Myocyte (in vitro differentiated cells): Measurements from ENCODE around the gene SMIM44. TPM values are rescaled to one million over a fixed set of nuclear protein-coding genes. Genes with fewer than 3 reads are reported as not detected.
"Not testable (repeated sequence)": the region's sequence is repeated elsewhere in the genome, so short reads cannot be mapped to it uniquely, and the experiment has no call there.

Source experiments
- DNase-seq: peaks from one replicate; pipeline ENCODE4 v3.0.0-alpha.2; 2012; ENCODE audit warnings: low read depth
- total RNA-seq: library from RNA; depleted of rRNA; stranded (reverse); fragments of >200 nt; gene quantifications from 2 replicates; pipeline ENCODE4 v1.2.3, GENCODE V29; 2014

The SMIM44 gene
- total RNA-seq, 1 donor from 2014 or later: not detected

DNA sequence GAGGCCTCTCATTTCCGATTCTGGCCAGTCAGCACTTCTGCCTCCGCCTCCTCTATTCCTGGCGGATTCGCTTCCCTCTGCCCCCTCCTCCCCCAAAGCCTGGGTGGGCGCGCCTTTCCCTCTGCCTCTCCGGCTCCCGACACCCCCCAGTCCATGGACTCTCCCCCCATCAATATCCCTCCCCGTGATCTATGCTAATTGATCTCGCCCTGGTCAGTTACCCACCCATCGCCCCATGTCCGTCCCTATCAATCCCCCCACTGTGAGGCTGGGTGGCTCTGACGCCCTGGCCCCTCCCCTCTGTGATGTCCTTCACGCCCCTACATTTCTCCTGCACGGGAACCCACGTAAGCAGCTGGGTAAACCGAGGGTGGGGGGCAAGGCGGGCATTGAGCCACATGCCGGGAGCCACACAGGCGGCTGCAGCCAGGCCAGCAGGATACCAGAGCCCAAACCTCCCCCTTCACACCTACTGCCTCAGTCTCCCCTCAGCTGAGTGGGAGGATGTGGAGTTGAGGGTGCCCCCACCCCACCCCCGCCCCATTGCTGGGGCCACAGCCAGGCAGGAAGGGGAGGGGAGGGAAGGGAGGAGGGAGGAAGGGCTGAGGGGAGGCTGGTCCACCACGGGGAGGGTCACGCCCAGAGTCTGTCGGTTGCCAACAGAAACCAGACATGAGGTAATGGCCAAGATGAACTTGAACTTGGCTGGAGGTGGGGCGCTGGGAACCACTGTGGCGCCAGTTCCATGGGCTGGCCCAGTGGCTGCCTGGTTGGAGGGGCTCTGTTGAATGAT lies 24.0 kb downstream of the SMIM44 start:
- peak; percentile 78 for DNase-seq

- peak; percentile 69 for DNase-seq
These were observed 24.8 kb downstream of the SMIM44 start for GRCh38 chr19:3458229-3459088.

GRCh38 chr19:3457528-3458228 lies 25.6 kb downstream of the SMIM44 start:
- no peak for DNase-seq

DNA sequence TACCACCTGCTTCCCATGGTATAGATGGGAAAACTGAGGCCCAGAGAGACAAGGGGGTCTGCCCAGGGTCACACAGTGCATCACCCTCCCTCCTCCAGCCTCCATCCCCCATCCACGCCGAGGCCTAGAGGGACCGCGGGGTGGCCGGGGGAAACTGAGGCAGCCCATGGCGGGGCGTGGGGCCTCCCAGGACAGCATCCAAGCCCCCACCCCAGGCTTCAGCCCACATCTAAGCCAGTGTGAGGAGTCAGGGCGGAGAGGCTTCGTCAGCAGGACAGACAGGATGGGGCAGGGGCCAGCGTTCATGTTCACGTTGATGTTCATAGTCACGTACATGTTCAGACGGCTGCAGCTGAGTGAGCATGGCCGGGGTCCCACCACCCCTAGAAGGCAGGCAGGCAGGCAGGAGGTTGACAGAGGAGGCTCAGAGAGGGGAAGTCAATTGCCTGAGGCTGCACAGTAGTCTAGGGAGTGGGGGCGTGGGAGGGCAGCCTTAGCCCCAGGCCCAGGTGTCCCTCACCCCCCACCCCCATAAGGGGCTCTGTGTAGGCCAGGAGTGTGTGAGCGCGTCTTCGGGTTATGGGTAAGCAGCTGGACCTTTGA lies 26.2 kb downstream of the SMIM44 start:
- no peak for DNase-seq

- DNase-seq: no peak
These were observed 27.2 kb downstream of the SMIM44 start for GRCh38 chr19:3455960-3456601.

GRCh38 chr19:3455393-3455955 lies 27.8 kb downstream of the SMIM44 start:
- DNase-seq: no peak

DNA sequence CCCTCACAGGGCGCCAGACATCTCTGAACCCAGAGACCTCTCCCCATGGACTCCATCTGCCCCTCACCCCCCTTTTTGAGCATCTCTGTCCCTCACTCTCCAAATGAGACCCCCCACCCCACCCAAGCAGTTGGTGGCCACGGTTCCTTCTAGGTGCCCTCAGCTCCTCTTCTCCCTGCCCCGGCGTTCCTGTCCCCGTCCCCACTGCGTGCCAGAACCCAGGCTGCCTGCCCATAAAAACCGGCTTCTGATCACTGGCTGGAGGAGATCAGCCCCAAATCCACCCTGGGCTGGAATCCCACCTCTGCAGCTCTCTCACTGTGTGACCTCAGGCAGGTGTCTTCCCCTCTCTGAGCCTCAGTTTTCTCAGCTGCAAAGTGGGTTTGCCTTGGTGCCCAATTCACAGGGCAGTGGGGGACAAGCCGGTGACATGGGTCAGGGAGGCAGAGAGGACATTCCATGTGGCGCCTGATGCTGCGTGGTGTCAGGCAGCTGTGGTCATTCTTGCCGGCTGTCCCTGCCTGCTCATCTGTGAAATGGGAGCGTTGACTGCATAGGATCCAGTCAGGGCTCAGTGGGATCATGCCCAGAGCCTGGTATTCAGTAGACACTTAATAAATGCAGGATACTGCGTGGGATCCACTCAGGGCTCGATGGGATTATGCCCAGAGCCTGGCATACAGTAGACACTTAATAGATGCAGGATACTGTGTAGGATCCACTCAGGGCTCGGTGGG lies 28.4 kb downstream of the SMIM44 start:
- no peak for DNase-seq

GRCh38 chr19:3453840-3454239 lies 29.4 kb downstream of the SMIM44 start:
- DNase-seq: no peak

DNA sequence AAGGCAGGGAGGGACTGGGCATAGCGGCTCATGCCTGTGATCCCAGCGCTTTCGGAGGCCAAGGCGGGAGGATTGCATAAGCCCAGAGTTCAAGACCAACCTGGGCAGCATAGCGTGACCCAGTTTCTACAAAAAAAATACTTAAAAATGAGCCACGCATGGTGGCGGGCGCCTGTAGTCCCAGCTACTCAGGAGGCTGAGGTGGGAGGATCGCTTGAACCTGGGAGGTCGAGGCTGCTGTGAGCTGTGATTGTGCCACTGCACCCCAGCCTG lies 30.4 kb downstream of the SMIM44 start:
- DNase-seq: not testable (repeated sequence)

DNA sequence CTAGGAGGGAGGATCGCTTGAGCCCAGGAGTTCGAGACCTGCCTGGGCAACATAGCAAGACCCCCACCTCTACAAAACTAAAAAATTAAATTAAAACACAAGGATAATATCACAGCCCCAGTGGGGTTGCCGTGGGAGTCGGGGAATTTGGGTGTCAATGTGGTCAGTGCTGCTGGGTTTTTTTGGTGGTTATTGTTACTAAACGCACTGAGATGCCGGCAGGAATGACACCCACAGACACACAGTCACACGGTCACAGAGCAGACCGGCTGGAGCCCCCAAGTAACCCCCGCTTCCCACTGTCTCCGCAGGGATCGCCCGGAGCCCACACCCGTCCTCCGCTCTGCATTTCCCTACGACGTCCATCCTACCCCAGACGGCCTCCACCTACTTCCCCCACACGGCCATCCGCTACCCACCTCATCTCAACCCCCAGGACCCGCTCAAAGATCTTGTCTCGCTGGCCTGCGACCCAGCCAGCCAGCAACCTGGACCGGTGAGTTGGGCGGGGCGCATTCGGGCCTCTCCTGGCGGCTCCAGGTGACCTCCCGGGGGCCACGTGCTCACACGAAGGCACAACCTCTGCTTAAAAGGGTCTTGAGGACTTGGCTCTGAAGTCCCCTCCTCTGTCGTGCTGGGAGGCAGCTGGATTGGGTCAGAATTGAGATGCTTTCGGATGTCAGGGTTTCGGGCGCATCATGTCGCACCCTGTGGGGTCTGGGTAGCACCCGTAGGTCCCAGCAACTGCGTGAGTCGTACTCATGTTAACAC lies 30.9 kb downstream of the SMIM44 start:
- DNase-seq: no peak

- DNase-seq: peak; percentile 39
These were observed 31.8 kb downstream of the SMIM44 start for GRCh38 chr19:3451451-3451866.

- peak; percentile 95 for DNase-seq
These were observed 32.3 kb downstream of the SMIM44 start for GRCh38 chr19:3450796-3451411.

GRCh38 chr19:3448616-3449334 lies 34.5 kb downstream of the SMIM44 start:
- DNase-seq: no peak

DNA sequence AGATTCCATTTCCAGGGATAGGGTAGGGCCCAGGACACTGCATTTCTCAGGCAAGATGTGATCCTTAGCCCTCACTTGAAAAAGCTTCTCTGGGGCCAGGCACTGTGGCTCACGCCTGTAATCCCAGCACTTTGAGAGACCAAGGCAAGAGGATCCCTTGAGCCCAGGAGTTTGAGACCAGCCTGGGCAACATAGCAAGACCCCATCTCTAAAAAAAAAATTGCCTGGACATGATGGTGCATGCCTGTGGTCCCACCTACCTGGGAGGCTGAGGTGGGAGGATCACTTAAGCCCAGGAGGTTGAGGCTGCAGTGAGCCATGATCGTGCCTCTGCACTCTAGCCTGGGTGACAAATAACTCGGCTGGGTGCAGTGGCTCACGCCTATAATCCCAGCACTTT lies 36.6 kb downstream of the SMIM44 start:
- DNase-seq: not testable (repeated sequence)

GRCh38 chr19:3444695-3445234 lies 38.5 kb downstream of the SMIM44 start:
- DNase-seq: no peak

DNA sequence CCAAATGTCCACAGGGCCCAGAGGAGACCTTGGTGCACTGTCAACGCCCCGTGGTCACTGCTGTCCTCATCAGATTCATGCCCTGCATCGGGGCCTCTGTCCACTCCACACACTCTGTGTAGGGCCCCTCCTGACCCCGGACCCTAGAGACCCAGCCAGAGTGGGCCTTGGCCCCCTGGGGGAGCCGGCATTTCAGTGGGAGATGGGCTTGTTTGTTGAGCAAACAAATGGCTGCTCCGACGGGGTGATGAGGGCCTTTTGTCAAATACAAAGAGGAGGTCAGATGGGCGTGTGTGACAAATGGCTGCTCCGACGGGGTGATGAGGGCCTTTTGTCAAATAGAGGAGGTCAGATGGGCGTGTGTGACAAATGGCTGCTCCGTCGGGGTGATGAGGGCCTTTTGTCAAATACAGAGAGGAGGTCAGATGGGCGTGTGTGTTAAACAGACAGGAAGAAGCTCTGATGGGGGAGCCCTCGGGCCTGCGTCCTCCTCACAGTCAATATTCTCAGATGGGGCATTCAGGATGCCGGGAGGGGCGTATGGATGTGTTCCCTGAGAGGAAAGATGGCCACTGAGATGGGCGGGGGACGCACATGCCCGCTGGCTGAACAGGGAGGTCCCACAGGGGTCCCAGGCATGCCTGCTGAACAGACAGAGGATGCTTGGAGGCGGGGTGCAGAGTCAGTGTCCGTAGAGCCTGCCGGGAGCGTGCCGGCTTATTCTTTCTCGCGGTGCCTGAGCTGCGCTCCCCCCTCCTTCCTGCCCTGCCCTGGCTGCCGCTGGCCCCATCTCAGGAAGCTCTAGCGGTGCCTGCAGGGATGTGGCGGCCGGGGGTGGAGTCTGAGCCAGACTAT lies 39.2 kb downstream of the SMIM44 start:
- no peak for DNase-seq
